Measurements from ENCODE around the gene HS3ST2. TPM values are rescaled to one million over a fixed set of nuclear protein-coding genes. Genes with fewer than 3 reads are reported as not detected.

The HS3ST2 gene
- not detected in 5 replicates for total RNA-seq (2022; extraction: Qiagen RNA extraction)

DNA sequence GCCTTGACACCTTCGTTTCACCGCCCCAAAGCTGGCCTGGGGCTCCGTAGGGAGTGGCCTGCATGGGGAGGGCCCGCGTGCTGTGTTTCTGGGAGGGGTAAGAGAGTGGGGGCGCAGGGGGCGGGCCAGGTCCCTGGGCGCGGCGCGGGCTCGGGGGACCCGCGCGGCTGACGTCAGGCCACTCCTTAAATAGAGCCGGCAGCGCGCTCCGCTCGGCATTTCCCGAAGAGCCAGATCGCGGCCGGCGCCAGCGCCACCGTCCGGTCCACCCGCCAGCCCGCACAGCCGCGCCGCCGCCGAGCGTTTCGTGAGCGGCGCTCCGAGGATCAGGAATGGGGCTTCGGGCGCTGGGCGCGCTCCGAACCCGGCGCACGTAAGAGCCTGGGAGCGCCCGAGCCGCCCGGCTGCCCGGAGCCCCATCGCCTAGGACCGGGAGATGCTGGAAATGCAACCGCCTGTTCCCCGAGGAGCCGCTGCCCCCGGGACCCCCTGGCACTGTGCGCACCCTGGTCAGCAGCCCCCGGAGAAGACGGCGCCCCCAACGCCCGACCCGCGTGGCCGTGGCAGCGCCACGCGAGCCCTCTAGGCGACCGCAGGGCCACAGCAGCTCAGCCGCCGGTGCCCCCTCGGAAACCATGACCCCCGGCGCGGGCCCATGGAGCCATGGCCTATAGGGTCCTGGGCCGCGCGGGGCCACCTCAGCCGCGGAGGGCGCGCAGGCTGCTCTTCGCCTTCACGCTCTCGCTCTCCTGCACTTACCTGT is at the start of gene HS3ST2:
Gene HS3ST2, plus strand, starts transcription at position 215 of the 763 bp plus-strand sequence. Its CDS starts 449 bp downstream, at position 664.

Data from A549 treated with dexamethasone at 1 μM for 4 hours (cell line).